DND-41 (cell line): ENCODE measurements around the gene TP53BP1.

ENCODE experiments used
- EZH2 ChIP-seq: IDR thresholded peaks from 3 replicates; pipeline ENCODE4 v1.6.1; 2012; ENCODE audit warnings: borderline replicate concordance, low read depth, mild to moderate bottlenecking, moderate library complexity, low read length, inconsistent platforms; ENCODE audit not compliant: severe bottlenecking
- TF ChIP-seq, protein P1 (sequence below): IDR thresholded peaks from 2 replicates; pipeline ENCODE4 v1.5.1; 2012; ENCODE audit warnings: borderline replicate concordance, low read length, moderate library complexity, mild to moderate bottlenecking; ENCODE audit not compliant: poor library complexity, severe bottlenecking; ENCODE audit errors: extremely low read depth

DNA sequence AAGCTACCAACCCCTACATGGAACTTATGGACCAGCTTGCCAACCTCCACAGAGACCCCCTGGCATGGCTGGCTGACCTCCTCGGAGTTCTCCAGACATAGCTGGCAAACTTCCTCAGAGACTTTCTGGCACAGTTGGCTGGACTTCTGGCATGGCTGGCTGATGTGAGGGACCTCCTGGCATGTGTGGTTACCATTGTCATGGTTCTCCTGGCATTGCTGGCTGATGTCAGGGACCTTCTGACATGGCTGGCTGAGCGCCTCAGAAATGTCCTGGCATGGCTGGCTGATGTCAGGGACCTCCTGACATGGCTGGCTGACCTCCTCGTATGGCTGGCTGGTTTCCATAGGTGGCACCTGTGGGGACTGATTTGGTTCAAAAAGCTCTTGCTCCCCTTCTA is 41.9 kb upstream of the TP53BP1 start:
- TF ChIP-seq, protein P1, sequence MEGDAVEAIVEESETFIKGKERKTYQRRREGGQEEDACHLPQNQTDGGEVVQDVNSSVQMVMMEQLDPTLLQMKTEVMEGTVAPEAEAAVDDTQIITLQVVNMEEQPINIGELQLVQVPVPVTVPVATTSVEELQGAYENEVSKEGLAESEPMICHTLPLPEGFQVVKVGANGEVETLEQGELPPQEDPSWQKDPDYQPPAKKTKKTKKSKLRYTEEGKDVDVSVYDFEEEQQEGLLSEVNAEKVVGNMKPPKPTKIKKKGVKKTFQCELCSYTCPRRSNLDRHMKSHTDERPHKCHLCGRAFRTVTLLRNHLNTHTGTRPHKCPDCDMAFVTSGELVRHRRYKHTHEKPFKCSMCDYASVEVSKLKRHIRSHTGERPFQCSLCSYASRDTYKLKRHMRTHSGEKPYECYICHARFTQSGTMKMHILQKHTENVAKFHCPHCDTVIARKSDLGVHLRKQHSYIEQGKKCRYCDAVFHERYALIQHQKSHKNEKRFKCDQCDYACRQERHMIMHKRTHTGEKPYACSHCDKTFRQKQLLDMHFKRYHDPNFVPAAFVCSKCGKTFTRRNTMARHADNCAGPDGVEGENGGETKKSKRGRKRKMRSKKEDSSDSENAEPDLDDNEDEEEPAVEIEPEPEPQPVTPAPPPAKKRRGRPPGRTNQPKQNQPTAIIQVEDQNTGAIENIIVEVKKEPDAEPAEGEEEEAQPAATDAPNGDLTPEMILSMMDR, result no peak
- no peak for TF ChIP-seq EZH2
